K562 (cell line): Measurements from ENCODE around the gene CEP290. TPM values are rescaled to one million over a fixed set of nuclear protein-coding genes. Genes with fewer than 3 reads are reported as not detected.

ENCODE experiments used
- ATAC-seq: fragments of 200-7000 bp; cut with Tn5 transposase; 3 replicates; pipeline ENCODE4 v1.9.1; 2020; ENCODE audit warnings: moderate library complexity
- BruUV-seq: library from RNA; stranded (reverse); fragments of 400-500 nt; replicated peaks from 2 replicates; lab custom pipeline; 2021; lab: Mats Ljungman, UMichigan
- CTCF ChIA-PET: fragments of 300-600 bp; formaldehyde crosslinking; extraction: SDS; loops from one replicate; lab custom pipeline; 2021; ENCODE audit warnings: low intra/inter-chr PET ratio; lab: Yijun Ruan, JAX
- POLR2A ChIA-PET: fragments of 300-600, 350-650 bp; sonication (Branson Sonifier 250); formaldehyde crosslinking; extraction: SDS; loops from one replicate; lab custom pipeline; 2021; ENCODE audit warnings: antibody characterized with exemption, inconsistent platforms; lab: Yijun Ruan, JAX
- DNase-seq, 4 experiments: peaks; one replicate each; pipeline versions ENCODE4 v3.0.0 to v3.0.0-alpha.2; 2011 to 2018; ENCODE audit warnings: low spot score in 3 of 4, mixed read lengths in 3 of 4; ENCODE audit errors: extremely low read depth in 1 of 4
- FAIRE-seq: peaks from 2 replicates; lab custom pipeline; 2011; peaks lifted over from hg19 to GRCh38; lab: Jason Lieb, UNC
- H2AFZ ChIP-seq: 2 replicates; pipeline ENCODE4 v1.6.0; 2011; ENCODE audit warnings: low read depth, low read length, control low read depth, inconsistent platforms
- H3K27ac ChIP-seq: fragments of 200-600 bp; 3 replicates; pipeline ENCODE4 v1.8.0; 2011; ENCODE audit warnings: low read depth, mild to moderate bottlenecking, control low read depth, inconsistent platforms, low read length, moderate library complexity, mixed read lengths; ENCODE audit errors: extremely low read depth
- H3K27me3 ChIP-seq, 2 experiments: fragments of 300-600 bp in 1 of 2; 2 replicates in 1 of 2; 3 replicates in 1 of 2; pipeline versions ENCODE4 v1.6.0 to v1.8.0; 2011; ENCODE audit warnings: inconsistent platforms in 2 of 2, low read length in 2 of 2, mild to moderate bottlenecking in 1 of 2, mixed read lengths in 1 of 2, moderate library complexity in 1 of 2; ENCODE audit not compliant: control insufficient read depth in 2 of 2, insufficient read depth in 2 of 2
- H3K36me3 ChIP-seq: fragments of 300-600 bp; 3 replicates; pipeline ENCODE4 v1.8.0; 2011; ENCODE audit warnings: mild to moderate bottlenecking, low read length, inconsistent platforms; ENCODE audit not compliant: control insufficient read depth, insufficient read depth
- H3K4me1 ChIP-seq, 2 experiments: fragments of 200-600 bp in 1 of 2; replicated peaks in 1 of 2; 2 replicates in 1 of 2; 3 replicates in 1 of 2; pipeline versions ENCODE4 v1.5.1 to v1.8.0; 2011; ENCODE audit warnings: inconsistent platforms in 2 of 2, low read length in 2 of 2, mild to moderate bottlenecking in 1 of 2, mixed read lengths in 1 of 2, moderate library complexity in 1 of 2; ENCODE audit not compliant: control insufficient read depth in 2 of 2, insufficient read depth in 2 of 2
- H3K4me2 ChIP-seq: 2 replicates; pipeline ENCODE4 v1.6.1; 2011; ENCODE audit warnings: low read length, control low read depth, inconsistent platforms, mixed read lengths; ENCODE audit not compliant: insufficient read depth
- H3K4me3 ChIP-seq: fragments of 200-600 bp; sonication (generic), shearing (Covaris generic); 2 replicates; pipeline ENCODE4 v1.5.1; 2016; ENCODE audit warnings: control low read depth, inconsistent platforms
- H3K79me2 ChIP-seq: fragments of 200-600 bp; 3 replicates; pipeline ENCODE4 v1.8.0; 2011; ENCODE audit warnings: low read length, inconsistent platforms; ENCODE audit not compliant: control insufficient read depth, insufficient read depth
- H3K9ac ChIP-seq, 2 experiments: 2 replicates each; pipeline versions ENCODE4 v1.6.0 to v1.6.1; 2011; ENCODE audit warnings: low read depth in 2 of 2, low read length in 2 of 2, control low read depth in 1 of 2, inconsistent platforms in 1 of 2, mild to moderate bottlenecking in 1 of 2, mixed read lengths in 1 of 2; ENCODE audit not compliant: insufficient read depth in 1 of 2
- H3K9me1 ChIP-seq: one replicate; pipeline ENCODE4 v1.6.0; 2011; ENCODE audit warnings: inconsistent platforms, mild to moderate bottlenecking, low read length, moderate library complexity; ENCODE audit not compliant: control insufficient read depth, insufficient read depth
- H3K9me3 ChIP-seq: replicated peaks from 2 replicates; pipeline ENCODE4 v1.5.1; 2011; ENCODE audit warnings: low read depth, low read length, inconsistent platforms; ENCODE audit not compliant: control insufficient read depth, insufficient read depth
- H4K20me1 ChIP-seq: replicated peaks from 2 replicates; pipeline ENCODE4 v1.6.1; 2011; ENCODE audit warnings: low read length, inconsistent platforms, mixed read lengths; ENCODE audit not compliant: control insufficient read depth, insufficient read depth
- FOXA1 ChIP-seq: fragments of 450-650 bp; IDR thresholded peaks from 2 replicates; pipeline ENCODE4 v1.6.1; 2016; ENCODE audit warnings: mild to moderate bottlenecking, borderline replicate concordance
- HNRNPLL ChIP-seq: fragments of 200-400 bp; formaldehyde crosslinking; IDR thresholded peaks from 2 replicates; pipeline ENCODE4 v1.6.1; 2017; ENCODE audit warnings: low read length, low read depth, mild to moderate bottlenecking; ENCODE audit not compliant: poor library complexity, severe bottlenecking
- LCOR ChIP-seq: sonication (generic); formaldehyde crosslinking; IDR thresholded peaks from 2 replicates; pipeline ENCODE4 v1.8.0; 2022; ENCODE audit warnings: mild to moderate bottlenecking, missing genetic modification reagents
- POLR2B ChIP-seq: fragments of 450-650 bp; IDR thresholded peaks from 2 replicates; pipeline ENCODE4 v1.6.1; 2018; ENCODE audit warnings: low read depth; ENCODE audit not compliant: partially characterized antibody
- ZNF121 ChIP-seq: sonication (generic); formaldehyde crosslinking; conservative IDR thresholded peaks from 2 replicates; pipeline ENCODE4 v1.8.0; 2022; ENCODE audit warnings: missing genetic modification reagents
- ZNF316 ChIP-seq: fragments of 450-650 bp; IDR thresholded peaks from 2 replicates; pipeline ENCODE4 v1.6.1; 2016
- WGBS: fragments of 100-300 bp; shearing (Covaris generic); methylation state at CpG from one replicate; pipeline ENCODE4 v1.1.6; 2016; ENCODE audit warnings: low coverage, mixed read lengths; ENCODE audit not compliant: insufficient coverage; ENCODE audit errors: missing lambda C conversion rate; 5-methylcytosine and 5-hydroxymethylcytosine counted together
- in situ Hi-C: fragments of 300-500 bp; cut with MboI; formaldehyde crosslinking; loops from 4 replicates; pipeline ENCODE4 v1.15.0; 2018; ENCODE audit warnings: inconsistent platforms, mixed read lengths
- intact Hi-C: fragments of 100-400 bp; cut with micrococcal nuclease; formaldehyde crosslinking; loops from 2 replicates; pipeline ENCODE4 v1.14.2; 2022
- polyA plus RNA-seq, 8 experiments: library from polyadenylated mRNA; depleted of rRNA in 4 of 8; stranded (reverse) in 5 of 8; unstranded in 3 of 8; fragments of >200 nt; fragmentation: Nextera tagmentation in 2 of 8; fragmentation: Illumina TruSeq in 1 of 8; extraction: Ambion mirVana in 2 of 8; extraction: Trizol in 1 of 8; gene quantifications; 2 replicates each; pipeline versions ENCODE4 v1.2.1 to v1.2.3, GENCODE V29; 2011 to 2014; ENCODE audit warnings: inconsistent platforms in 1 of 8, missing spikeins in 1 of 8
- total RNA-seq, 7 experiments: library from RNA; depleted of rRNA in 6 of 7; stranded (reverse); fragments of >200 nt in 6 of 7; fragmentation: Illumina TruSeq in 2 of 7; extraction: Trizol in 2 of 7; gene quantifications; 2 replicates each; pipeline versions ENCODE4 v1.2.1 to v1.2.3, GENCODE V29; 2011 to 2021; ENCODE audit warnings: low replicate concordance in 1 of 7
- TF ChIP-seq, protein P1 (sequence below): fragments of 450-650 bp; IDR thresholded peaks from 2 replicates; pipeline ENCODE4 v1.6.1; 2016

CEP290 gene
- total and polyA plus RNA-seq, 9 of the 15 experiments (the other 6 are each of a cell fraction or from before 2014, with no cell fraction given) = 7.2 to 19.4 (median 18.1) TPM

DNA sequence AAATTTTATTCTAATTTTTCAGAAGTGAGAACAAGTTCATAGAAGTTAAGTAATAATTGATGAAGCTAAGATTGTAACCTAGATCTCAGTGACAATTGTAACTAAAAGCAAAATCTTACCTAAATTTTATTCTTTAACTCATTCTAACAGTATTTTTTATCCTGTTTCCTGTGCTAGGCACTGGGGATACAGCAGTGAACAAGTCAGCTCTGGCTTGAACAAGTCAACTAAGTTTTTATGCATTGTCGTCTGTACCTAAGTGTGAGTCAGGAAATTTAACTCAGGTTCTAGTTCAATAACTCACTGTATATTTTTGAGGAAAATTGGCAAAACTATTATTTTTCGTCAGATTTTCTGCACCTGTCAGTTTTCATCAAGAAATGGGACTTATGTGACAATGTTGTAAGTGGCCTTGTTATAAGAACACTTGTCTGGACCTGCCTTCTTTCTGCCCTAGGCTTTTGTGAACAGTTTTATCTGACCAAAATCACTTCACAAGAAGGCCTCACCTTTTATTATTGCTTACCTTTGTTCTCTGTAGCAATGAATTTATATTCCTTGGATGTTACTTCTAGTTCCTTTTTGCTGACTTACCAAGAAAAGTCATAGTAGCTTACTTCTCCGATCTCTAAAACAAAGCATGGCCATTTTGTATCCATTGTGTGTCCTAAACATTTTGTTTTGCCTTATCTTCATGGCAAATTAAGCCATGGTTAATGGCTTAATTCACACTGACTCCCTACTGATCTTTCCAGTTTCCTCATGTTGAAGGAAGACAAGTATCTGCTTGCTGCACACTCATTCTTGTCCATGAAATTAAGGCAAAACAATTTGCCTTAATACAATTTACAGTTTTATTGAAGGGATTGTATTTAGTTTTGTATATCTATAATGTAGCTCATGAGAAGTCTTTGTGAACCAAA lies 2.9 kb upstream of the CEP290 start:
- no peaks in the 10 kb centered on the region for H3K9me3 ChIP-seq
- WGBS = 62% methylated on average over 3 of the region's 3 CpGs
- ATAC-seq (no peak), DNase-seq (no peak), FAIRE-seq (no peak)
- no peak overlapping the region for H3K9ac ChIP-seq
- intact Hi-C loops = loop anchor here (10.0 kb wide), 1 partner anchor 1380 kb away; the partner anchor contains the start of genes GALNT4 and POC1B
- H3K27ac ChIP-seq = no peak overlapping the region
- no peak overlapping the region for H3K4me3 ChIP-seq
- no peaks in the 10 kb centered on the region for H3K27me3 ChIP-seq
- H4K20me1 ChIP-seq = no peaks in the 10 kb centered on the region
- BruUV-seq = no TSS peak
- H3K4me1 ChIP-seq = peaks cover 0 to 7% of the 10 kb centered on the region in 2 experiments; a peak in 2 of 5 replicates
- peak; percentile 58 for TF ChIP-seq ZNF316
- TF ChIP-seq LCOR (CRISPR knock-in tag) = no peak
- H3K36me3 ChIP-seq = peaks cover 14% of the 10 kb centered on the region; the same call in 2 of the 3 replicates
- in situ Hi-C loops = no loop called here
- H3K9me1 ChIP-seq = no peaks in the 10 kb centered on the region
- POLR2A ChIA-PET = interaction anchor here (0.7 to 1.1 kb wide), 2 partner anchors 7 to 34 kb away, joined by 3 read pairs; no protein-coding TSS in a partner anchor
- H2AFZ ChIP-seq = no peak overlapping the region
- H3K4me2 ChIP-seq = no peak overlapping the region
- CTCF ChIA-PET = no interaction called here
- H3K79me2 ChIP-seq = peaks cover 48% of the 10 kb centered on the region

- POLR2A ChIA-PET = no interaction called here
- Histone ChIP-seq H3K4me1 (peaks cover 0 to 7% of the 10 kb centered on the region in 2 experiments; a peak in 2 of 5 replicates), H3K9me3 (no peaks in the 10 kb centered on the region), H3K9me1 (no peaks in the 10 kb centered on the region), H3K36me3 (peaks cover 16% of the 10 kb centered on the region; the same call in 2 of the 3 replicates), H3K9ac (no peak overlapping the region), H4K20me1 (no peaks in the 10 kb centered on the region), H3K4me2 (peak overlapping the region; percentile 27; the same call in 1 of the 2 replicates), H2AFZ (no peak overlapping the region), H3K4me3 (no peak overlapping the region), H3K27ac (no peak overlapping the region), H3K79me2 (peaks cover 48% of the 10 kb centered on the region), H3K27me3 (no peaks in the 10 kb centered on the region)
- intact Hi-C loops = loop anchor here (10.0 kb wide), 1 partner anchor 1381 kb away; the partner anchor contains the start of genes GALNT4 and POC1B
- FAIRE-seq (no peak), ATAC-seq (no peak), DNase-seq (no peak)
- 59% methylated on average over 5 of the region's 5 CpGs for WGBS
- no TSS peak for BruUV-seq
- CTCF ChIA-PET = no interaction called here
- in situ Hi-C loops = no loop called here
- TF ChIP-seq HNRNPLL = no peak
- TF ChIP-seq, protein P1, sequence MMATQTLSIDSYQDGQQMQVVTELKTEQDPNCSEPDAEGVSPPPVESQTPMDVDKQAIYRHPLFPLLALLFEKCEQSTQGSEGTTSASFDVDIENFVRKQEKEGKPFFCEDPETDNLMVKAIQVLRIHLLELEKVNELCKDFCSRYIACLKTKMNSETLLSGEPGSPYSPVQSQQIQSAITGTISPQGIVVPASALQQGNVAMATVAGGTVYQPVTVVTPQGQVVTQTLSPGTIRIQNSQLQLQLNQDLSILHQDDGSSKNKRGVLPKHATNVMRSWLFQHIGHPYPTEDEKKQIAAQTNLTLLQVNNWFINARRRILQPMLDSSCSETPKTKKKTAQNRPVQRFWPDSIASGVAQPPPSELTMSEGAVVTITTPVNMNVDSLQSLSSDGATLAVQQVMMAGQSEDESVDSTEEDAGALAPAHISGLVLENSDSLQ = peak; percentile 51; the same call in 1 of the 2 replicates
- no peak for TF ChIP-seq POLR2B
- no peak for TF ChIP-seq ZNF121
- no peak for TF ChIP-seq FOXA1
Observed at GRCh38 chr12:88144037-88144436, 2.1 kb upstream of the CEP290 start.
